H9 (cell line): ENCODE measurements around the gene LRRFIP1. TPM values are rescaled to one million over a fixed set of nuclear protein-coding genes. Genes with fewer than 3 reads are reported as not detected.

Experiments used
- DNase-seq: peaks from one replicate; pipeline ENCODE4 v3.0.0-alpha.2; 2017
- H2AFZ ChIP-seq: one replicate; pipeline ENCODE4 v1.6.1; 2013; ENCODE audit warnings: mild to moderate bottlenecking, low read length, control low read depth, moderate library complexity
- H2AK5ac ChIP-seq: 2 replicates; pipeline ENCODE4 v1.6.1; 2013; ENCODE audit warnings: low read length, control low read depth, mixed read lengths; ENCODE audit not compliant: insufficient read length
- H2BK120ac ChIP-seq: one replicate; pipeline ENCODE4 v1.6.1; 2013; ENCODE audit warnings: low read depth, mild to moderate bottlenecking, low read length, control low read depth, inconsistent platforms; ENCODE audit not compliant: poor library complexity, severe bottlenecking
- H2BK12ac ChIP-seq: 2 replicates; pipeline ENCODE4 v1.6.1; 2013; ENCODE audit warnings: low read length, control low read depth, mixed read lengths, low read depth; ENCODE audit not compliant: insufficient read length
- H2BK15ac ChIP-seq: 2 replicates; pipeline ENCODE4 v1.6.1; 2013; ENCODE audit warnings: low read depth, low read length, control low read depth
- H2BK20ac ChIP-seq: one replicate; pipeline ENCODE4 v1.6.1; 2013; ENCODE audit warnings: low read depth, mild to moderate bottlenecking, low read length, control low read depth, inconsistent platforms; ENCODE audit not compliant: poor library complexity, severe bottlenecking
- H2BK5ac ChIP-seq: 2 replicates; pipeline ENCODE4 v1.6.1; 2013; ENCODE audit warnings: low read length, control low read depth, mixed read lengths; ENCODE audit not compliant: insufficient read length
- H3K14ac ChIP-seq: 2 replicates; pipeline ENCODE4 v1.6.1; 2013; ENCODE audit warnings: low read length, control low read depth; ENCODE audit not compliant: insufficient read depth
- H3K18ac ChIP-seq: 2 replicates; pipeline ENCODE4 v1.6.1; 2013; ENCODE audit warnings: low read depth, mild to moderate bottlenecking, mixed read lengths, low read length, control low read depth; ENCODE audit not compliant: insufficient read length
- H3K23ac ChIP-seq: 2 replicates; pipeline ENCODE4 v1.6.1; 2013; ENCODE audit warnings: low read length, control low read depth, mixed read lengths, low read depth; ENCODE audit not compliant: insufficient read length
- H3K23me2 ChIP-seq: 2 replicates; pipeline ENCODE4 v1.6.1; 2013; ENCODE audit warnings: low read depth, mild to moderate bottlenecking, mixed read lengths, low read length, control low read depth; ENCODE audit not compliant: insufficient read length, poor library complexity, severe bottlenecking
- H3K27ac ChIP-seq: 2 replicates; pipeline ENCODE4 v1.5.1; 2013; ENCODE audit warnings: low read length, control low read depth, mixed read lengths, low read depth; ENCODE audit not compliant: insufficient read length
- H3K27me3 ChIP-seq: 2 replicates; pipeline ENCODE4 v1.6.1; 2013; ENCODE audit warnings: low read length, control low read depth, inconsistent platforms; ENCODE audit not compliant: insufficient read depth
- H3K4ac ChIP-seq: 2 replicates; pipeline ENCODE4 v1.6.1; 2013; ENCODE audit warnings: low read depth, mild to moderate bottlenecking, control low read depth, inconsistent platforms, low read length, moderate library complexity
- H3K4me1 ChIP-seq: 2 replicates; pipeline ENCODE4 v1.6.1; 2013; ENCODE audit warnings: low read length, control low read depth, inconsistent platforms; ENCODE audit not compliant: insufficient read depth
- H3K4me2 ChIP-seq: 2 replicates; pipeline ENCODE4 v1.6.1; 2013; ENCODE audit warnings: low read length, control low read depth, mixed read lengths; ENCODE audit not compliant: insufficient read length, insufficient read depth
- H3K56ac ChIP-seq: 2 replicates; pipeline ENCODE4 v1.6.1; 2013; ENCODE audit warnings: low read depth, mild to moderate bottlenecking, mixed read lengths, low read length, control low read depth; ENCODE audit not compliant: insufficient read length
- H3K79me1 ChIP-seq: 2 replicates; pipeline ENCODE4 v1.6.1; 2013; ENCODE audit warnings: low read depth, mild to moderate bottlenecking, moderate library complexity, low read length, control low read depth, inconsistent platforms; ENCODE audit not compliant: insufficient read depth, poor library complexity, severe bottlenecking
- H3K79me2 ChIP-seq: 2 replicates; pipeline ENCODE4 v1.6.1; 2013; ENCODE audit warnings: low read length, control low read depth, inconsistent platforms; ENCODE audit not compliant: insufficient read depth
- H3K9ac ChIP-seq: 2 replicates; pipeline ENCODE4 v1.6.1; 2013; ENCODE audit warnings: low read length, control low read depth, mixed read lengths; ENCODE audit not compliant: insufficient read length; ENCODE audit errors: extremely low read depth
- H3K9me3 ChIP-seq: one replicate; pipeline ENCODE4 v1.6.1; 2013; ENCODE audit warnings: low read depth, low read length, inconsistent platforms; ENCODE audit not compliant: control insufficient read depth
- H3T11ph ChIP-seq: one replicate; pipeline ENCODE4 v1.6.1; 2013; ENCODE audit warnings: mild to moderate bottlenecking, low read length, control low read depth, inconsistent platforms
- H4K20me1 ChIP-seq: one replicate; pipeline ENCODE4 v1.6.1; 2013; ENCODE audit not compliant: control insufficient read depth, insufficient read length, insufficient read depth
- H4K5ac ChIP-seq: 2 replicates; pipeline ENCODE4 v1.6.1; 2013; ENCODE audit warnings: low read depth, mild to moderate bottlenecking, mixed read lengths, low read length, control low read depth; ENCODE audit not compliant: insufficient read length
- H4K8ac ChIP-seq: replicated peaks from 2 replicates; pipeline ENCODE4 v1.6.1; 2013; ENCODE audit warnings: low read length, control low read depth, mixed read lengths, low read depth; ENCODE audit not compliant: insufficient read length
- H4K91ac ChIP-seq: 2 replicates; pipeline ENCODE4 v1.6.1; 2013; ENCODE audit warnings: low read depth, mild to moderate bottlenecking, moderate library complexity, mixed read lengths, low read length, control low read depth; ENCODE audit not compliant: insufficient read length
- H3K27ac Mint-ChIP-seq, 3 experiments: 2 replicates in 2 of 3; 3 replicates in 1 of 3; pipeline ENCODE4 v1.8.0; 2020 to 2021; ENCODE audit warnings: mixed read lengths in 3 of 3, mild to moderate bottlenecking in 1 of 3, moderate library complexity in 1 of 3
- H3K27me3 Mint-ChIP-seq: 2 replicates; pipeline ENCODE4 v1.8.0; 2021; ENCODE audit warnings: low read depth, mild to moderate bottlenecking, moderate library complexity, mixed read lengths
- H3K36me3 Mint-ChIP-seq, 3 experiments: 2 replicates in 2 of 3; 3 replicates in 1 of 3; pipeline ENCODE4 v1.8.0; 2020 to 2021; ENCODE audit warnings: low read depth in 3 of 3, mixed read lengths in 3 of 3; ENCODE audit not compliant: insufficient read depth in 1 of 3
- H3K4me1 Mint-ChIP-seq, 2 experiments: 2 replicates each; pipeline ENCODE4 v1.8.0; 2020; ENCODE audit warnings: mixed read lengths in 2 of 2
- H3K4me3 Mint-ChIP-seq, 2 experiments: 2 replicates in 1 of 2; 3 replicates in 1 of 2; pipeline ENCODE4 v1.8.0; 2020 to 2021; ENCODE audit warnings: mild to moderate bottlenecking in 2 of 2, mixed read lengths in 2 of 2, moderate library complexity in 1 of 2
- H3K9me3 Mint-ChIP-seq, 2 experiments: 2 replicates in 1 of 2; 3 replicates in 1 of 2; pipeline ENCODE4 v1.8.0; 2020; ENCODE audit warnings: mild to moderate bottlenecking in 2 of 2, mixed read lengths in 2 of 2, moderate library complexity in 1 of 2
- WGBS: extraction: QIAGEN DNeasy Blood & Tissue Kit; methylation state at CpG from one replicate; pipeline ENCODE4 v1.1.7; 2013; ENCODE audit warnings: missing lambda C conversion rate, low lambda C conversion rate, mixed read lengths; ENCODE audit not compliant: insufficient read length; ENCODE audit errors: extremely low coverage; 5-methylcytosine and 5-hydroxymethylcytosine counted together
- total RNA-seq: library from RNA; stranded (reverse); gene quantifications from 2 replicates; pipeline ENCODE4 v1.2.1, GENCODE V29; 2021
- TF ChIP-seq, protein P1 (sequence below): fragments of 200-600 bp; sonication (generic); conservative IDR thresholded peaks from 3 replicates; pipeline ENCODE4 v1.8.0; 2021; ENCODE audit warnings: antibody characterized with exemption, mild to moderate bottlenecking

The LRRFIP1 gene
- total RNA-seq, 1 experiment from 2014 or later: 38.5 TPM

DNA sequence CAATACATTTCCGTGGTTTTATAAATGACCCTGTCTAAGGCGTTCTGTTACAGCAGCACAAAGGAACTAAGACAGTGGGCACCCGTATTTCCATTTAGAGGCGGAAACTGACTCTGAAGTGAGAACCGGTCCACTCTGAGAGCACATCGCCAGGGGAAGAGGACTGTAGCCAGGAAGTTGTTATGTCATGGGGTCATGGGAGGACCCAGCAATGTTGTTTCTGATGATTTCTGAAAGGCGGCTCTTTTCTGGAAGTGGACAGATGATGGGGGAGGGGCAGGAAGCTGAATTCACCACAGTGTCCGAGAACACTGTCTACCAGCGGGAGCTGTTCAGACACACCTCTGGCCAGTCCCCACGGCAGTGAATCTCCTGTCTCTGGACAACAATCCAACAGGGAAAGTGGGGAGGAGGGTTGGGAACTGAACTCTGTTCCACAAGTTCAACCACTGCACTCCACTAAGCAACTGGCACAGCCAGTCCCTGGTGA, 2.1 kb upstream of the LRRFIP1 start:
- Histone ChIP-seq H2BK12ac (no peak overlapping the region), H3K79me1 (no peaks in the 10 kb centered on the region), H2AK5ac (no peak overlapping the region), H3K27me3 (peaks cover 3% of the 10 kb centered on the region; the same call in 1 of the 2 replicates), H4K8ac (no peak overlapping the region), H3K23me2 (peaks cover 3% of the 10 kb centered on the region), H3K9ac (no peak overlapping the region), H3K27ac (no peak overlapping the region), H3K14ac (no peak overlapping the region), H2BK20ac (no peak overlapping the region), H3K18ac (no peak overlapping the region), H2AFZ (no peak overlapping the region), H3K79me2 (no peaks in the 10 kb centered on the region; the same call in 1 of the 2 replicates), H4K5ac (no peak overlapping the region), H2BK15ac (no peak overlapping the region), H3K4me1 (peaks cover 4% of the 10 kb centered on the region; the same call in 1 of the 2 replicates), H3K4ac (no peak overlapping the region), H3T11ph (no peak overlapping the region), H3K56ac (no peak overlapping the region), H3K4me2 (no peak overlapping the region), H2BK5ac (no peak overlapping the region), H3K23ac (no peak overlapping the region), H3K9me3 (no peaks in the 10 kb centered on the region), H2BK120ac (no peak overlapping the region), H4K20me1 (no peaks in the 10 kb centered on the region), H4K91ac (no peak overlapping the region)
- H3K27ac Mint-ChIP-seq: no peak overlapping the region
- peaks cover 16 to 22% of the 10 kb centered on the region in 2 experiments for H3K4me1 Mint-ChIP-seq
- WGBS: no CpG with 5 or more reads among the region's 10 CpGs
- 0 out of 5 replicates have a peak overlapping the region, but pooled peaks of 1 of the 2 experiments have one; percentile 16 for H3K4me3 Mint-ChIP-seq
- H3K36me3 Mint-ChIP-seq: peaks cover 4 to 5% (median 4%) of the 10 kb centered on the region in 3 experiments
- peak; percentile 12 for DNase-seq
- TF ChIP-seq, protein P1, sequence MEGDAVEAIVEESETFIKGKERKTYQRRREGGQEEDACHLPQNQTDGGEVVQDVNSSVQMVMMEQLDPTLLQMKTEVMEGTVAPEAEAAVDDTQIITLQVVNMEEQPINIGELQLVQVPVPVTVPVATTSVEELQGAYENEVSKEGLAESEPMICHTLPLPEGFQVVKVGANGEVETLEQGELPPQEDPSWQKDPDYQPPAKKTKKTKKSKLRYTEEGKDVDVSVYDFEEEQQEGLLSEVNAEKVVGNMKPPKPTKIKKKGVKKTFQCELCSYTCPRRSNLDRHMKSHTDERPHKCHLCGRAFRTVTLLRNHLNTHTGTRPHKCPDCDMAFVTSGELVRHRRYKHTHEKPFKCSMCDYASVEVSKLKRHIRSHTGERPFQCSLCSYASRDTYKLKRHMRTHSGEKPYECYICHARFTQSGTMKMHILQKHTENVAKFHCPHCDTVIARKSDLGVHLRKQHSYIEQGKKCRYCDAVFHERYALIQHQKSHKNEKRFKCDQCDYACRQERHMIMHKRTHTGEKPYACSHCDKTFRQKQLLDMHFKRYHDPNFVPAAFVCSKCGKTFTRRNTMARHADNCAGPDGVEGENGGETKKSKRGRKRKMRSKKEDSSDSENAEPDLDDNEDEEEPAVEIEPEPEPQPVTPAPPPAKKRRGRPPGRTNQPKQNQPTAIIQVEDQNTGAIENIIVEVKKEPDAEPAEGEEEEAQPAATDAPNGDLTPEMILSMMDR: no peak
- H3K27me3 Mint-ChIP-seq: peaks cover 44% of the 10 kb centered on the region
- peaks cover 0 to 3% of the 10 kb centered on the region in 2 experiments; a peak in 2 of 5 replicates for H3K9me3 Mint-ChIP-seq
